HG02981 (cell line): ENCODE measurements around the gene AKR1E2.
"Not testable (repeated sequence)": the region's sequence is repeated elsewhere in the genome, so short reads cannot be mapped to it uniquely, and the experiment has no call there.

Experiments used
- ATAC-seq: cut with Tn5 transposase; IDR thresholded peaks from one replicate; pipeline ENCODE4 v1.9.1; 2021; ENCODE audit warnings: mild to moderate bottlenecking, moderate library complexity; ENCODE audit not compliant: unreplicated experiment

AKR1E2 gene

DNA sequence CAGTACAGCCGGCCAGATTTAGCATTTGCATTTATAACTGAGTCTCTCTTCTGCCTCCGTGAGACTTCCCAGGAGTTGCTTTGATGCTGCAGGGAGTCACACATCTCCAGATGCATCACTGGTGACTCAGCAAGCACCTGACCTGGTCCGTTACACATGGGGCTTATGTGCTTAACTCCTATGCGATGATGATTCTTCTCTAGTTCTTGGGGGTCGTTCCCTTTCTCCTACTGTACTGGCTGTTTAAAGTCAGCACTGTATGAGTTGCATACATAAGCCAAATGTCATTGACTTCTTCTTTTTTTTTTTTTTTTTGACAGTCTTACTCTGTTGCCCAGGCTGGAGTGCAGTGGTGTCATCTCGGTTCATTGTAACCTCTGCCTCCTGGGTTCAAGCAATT lies 13.0 kb upstream of the AKR1E2 start:
- ATAC-seq: no peak

DNA sequence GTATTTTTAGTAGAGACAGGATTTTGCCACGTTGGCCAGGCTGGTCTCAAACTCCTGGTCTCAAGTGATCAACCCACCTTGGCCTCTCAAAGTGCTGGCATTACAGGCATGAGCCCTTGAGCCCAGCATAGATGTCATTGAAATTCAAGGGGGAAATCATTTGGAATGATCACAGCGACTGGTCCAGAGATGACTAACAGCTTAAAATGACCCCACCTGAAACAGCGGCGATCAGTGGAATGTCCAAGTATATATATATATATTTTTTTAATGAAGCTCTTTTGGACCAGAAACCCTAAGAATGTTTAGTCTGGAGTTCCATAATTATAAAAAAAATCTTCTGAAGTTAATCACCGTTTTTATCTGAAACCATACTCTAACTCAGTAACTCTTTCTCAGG lies 12.5 kb upstream of the AKR1E2 start:
- ATAC-seq: no peak

DNA sequence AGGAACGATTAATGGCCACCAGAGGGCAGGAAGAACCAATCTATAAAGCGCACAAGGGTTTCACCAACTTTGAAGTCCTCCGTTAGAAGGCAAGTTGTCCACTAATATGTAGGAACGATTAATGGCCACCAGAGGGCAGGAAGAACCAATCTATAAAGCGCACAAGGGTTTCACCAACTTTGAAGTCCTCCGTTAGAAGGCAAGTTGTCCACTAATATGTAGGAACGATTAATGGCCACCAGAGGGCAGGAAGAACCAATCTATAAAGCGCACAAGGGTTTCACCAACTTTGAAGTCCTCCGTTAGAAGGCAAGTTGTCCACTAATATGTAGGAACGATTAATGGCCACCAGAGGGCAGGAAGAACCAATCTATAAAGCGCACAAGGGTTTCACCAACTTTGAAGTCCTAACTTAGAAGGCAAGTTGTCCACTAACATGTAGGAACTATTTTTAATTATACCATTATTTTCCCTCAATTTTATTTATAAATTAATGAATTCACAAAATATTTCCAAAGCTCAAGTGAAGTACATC lies 10.3 kb upstream of the AKR1E2 start:
- not testable (repeated sequence) for ATAC-seq

DNA sequence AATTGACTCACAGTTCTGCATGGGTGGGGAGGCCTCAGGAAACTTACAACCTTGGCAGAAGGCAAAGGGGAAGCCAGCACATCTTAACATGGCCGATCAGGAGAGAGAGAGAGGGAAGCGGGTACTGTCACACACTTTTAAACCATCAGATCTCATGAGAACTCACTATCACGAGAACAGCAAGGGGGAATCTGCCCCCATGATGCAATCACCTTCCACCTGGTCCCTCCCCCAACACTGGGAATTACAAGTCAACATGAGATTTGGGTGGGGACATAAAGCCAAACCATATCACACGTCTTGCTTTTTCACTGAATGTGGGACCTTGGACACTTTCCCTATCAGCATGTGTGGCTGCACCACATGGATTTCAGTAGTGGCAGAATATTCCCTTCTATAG lies 9.0 kb upstream of the AKR1E2 start:
- ATAC-seq: no peak

DNA sequence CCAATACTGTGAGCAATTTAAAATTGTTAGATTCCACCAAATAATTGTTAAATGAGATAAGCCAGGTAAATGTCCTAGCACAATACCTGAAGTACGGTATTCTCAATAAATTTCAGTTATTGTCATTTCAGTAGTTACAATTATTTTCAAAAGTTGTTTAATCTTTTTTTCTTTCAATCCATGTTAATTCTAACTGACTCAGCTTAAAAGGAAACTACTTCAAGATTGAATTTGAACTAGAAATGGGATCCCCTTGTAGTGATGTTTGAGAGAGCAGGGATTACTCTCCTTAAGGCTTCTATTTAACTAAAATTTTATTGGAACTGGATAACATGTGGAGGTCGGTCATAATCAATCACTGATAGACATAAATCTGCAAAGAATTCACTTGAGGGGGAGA lies 6.9 kb upstream of the AKR1E2 start:
- ATAC-seq: no peak

DNA sequence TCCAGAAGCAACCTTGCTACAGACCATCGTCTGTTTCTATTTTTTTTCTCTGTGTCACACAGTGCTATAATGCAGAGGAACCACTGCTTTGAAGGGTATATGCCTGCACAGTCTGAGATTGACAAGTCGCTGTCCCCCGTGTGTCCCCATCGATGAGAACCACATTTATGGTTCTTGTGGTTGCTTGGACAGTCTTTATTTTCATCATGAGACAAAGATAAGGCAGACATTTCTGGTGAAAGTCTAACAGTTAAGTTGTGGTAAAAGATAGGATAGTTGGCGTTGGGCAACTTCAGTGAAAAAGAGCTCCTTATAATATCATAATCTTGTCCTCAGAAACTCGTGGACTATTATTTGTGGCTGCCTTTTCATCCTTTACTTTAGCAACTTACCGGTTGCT lies 6.3 kb upstream of the AKR1E2 start:
- no peak for ATAC-seq

GRCh38 chr10:4820804-4821401 lies 5.1 kb upstream of the AKR1E2 start:
- ATAC-seq: no peak

GRCh38 chr10:4822208-4822607 lies 3.8 kb upstream of the AKR1E2 start:
- no peak for ATAC-seq

- no peak for ATAC-seq
Measured at GRCh38 chr10:4824791-4825310, 1.2 kb upstream of the AKR1E2 start.

GRCh38 chr10:4825456-4825867 lies 545 bp upstream of the AKR1E2 start:
- ATAC-seq: no peak

- ATAC-seq: no peak
Measured at GRCh38 chr10:4826792-4827324, 851 bp downstream of the AKR1E2 start.

- no peak for ATAC-seq
Measured at GRCh38 chr10:4828005-4828404, 2.0 kb downstream of the AKR1E2 start.

- ATAC-seq: no peak
Measured at GRCh38 chr10:4830551-4830950, 4.5 kb downstream of the AKR1E2 start.

DNA sequence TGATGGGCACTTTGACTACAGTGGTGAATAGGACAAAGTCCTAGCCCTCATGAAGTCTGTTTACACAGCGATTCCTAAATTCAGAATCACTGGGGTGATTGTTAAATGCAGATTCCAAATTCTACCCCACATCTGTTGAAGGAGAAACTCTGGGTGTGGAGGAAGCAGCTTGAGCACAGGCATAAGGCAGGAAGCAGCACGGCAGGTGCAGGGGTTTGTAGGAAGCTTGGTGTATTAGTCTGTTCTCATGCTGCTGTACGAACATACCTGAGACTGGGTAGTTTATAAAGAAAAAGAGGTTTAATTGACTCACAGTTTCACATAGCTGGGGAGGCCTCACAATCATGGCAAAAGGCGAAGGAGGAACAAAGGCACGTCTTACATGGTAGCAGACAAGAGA lies 5.1 kb downstream of the AKR1E2 start:
- no peak for ATAC-seq

- ATAC-seq: no peak
Measured at GRCh38 chr10:4833286-4833685, 7.3 kb downstream of the AKR1E2 start.

DNA sequence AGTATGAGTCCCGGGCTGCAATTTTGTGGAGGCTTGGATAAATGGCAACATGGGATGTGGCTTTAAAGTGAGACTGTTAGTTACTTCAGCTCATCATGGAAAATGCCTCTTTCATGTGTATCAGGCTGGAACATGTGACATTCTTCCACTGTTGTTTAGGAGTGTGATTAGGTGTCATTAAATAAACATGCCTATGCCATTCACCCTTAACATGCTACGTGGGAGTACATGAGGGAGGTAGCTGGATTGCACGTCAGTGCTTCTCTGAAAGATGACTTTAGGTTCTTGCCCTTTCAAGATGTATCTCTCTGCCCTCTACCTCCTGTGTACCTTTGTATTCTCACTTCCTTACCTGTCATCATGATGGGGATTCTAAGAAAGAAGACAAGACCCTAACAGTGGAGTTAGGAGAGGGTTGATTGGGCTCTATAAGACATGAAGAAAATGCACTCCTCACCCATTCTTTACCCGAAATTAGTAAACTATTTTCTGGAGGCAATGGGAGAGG lies 8.9 kb downstream of the AKR1E2 start:
- no peak for ATAC-seq

DNA sequence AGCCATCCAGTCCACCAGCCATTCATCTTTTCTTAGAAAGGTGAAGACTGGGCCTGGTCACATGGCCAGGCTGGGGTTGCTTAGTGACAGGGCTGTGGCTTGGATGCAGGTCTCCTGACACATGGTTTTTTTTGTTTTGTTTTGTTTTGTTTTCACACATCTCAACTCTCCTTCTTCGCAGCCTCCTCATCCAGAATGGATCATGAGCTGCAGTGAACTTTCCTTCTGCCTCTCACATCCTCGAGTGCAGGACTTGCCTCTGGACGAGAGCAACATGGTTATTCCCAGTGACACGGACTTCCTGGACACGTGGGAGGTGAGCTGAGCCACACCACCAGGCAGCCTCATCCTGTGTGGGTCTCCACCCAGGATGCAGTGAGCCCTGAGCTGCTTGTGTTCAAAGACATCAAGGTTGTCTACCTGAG lies 9.5 kb downstream of the AKR1E2 start:
- ATAC-seq: no peak

GRCh38 chr10:4836416-4836969 lies 10.5 kb downstream of the AKR1E2 start:
- ATAC-seq: no peak

DNA sequence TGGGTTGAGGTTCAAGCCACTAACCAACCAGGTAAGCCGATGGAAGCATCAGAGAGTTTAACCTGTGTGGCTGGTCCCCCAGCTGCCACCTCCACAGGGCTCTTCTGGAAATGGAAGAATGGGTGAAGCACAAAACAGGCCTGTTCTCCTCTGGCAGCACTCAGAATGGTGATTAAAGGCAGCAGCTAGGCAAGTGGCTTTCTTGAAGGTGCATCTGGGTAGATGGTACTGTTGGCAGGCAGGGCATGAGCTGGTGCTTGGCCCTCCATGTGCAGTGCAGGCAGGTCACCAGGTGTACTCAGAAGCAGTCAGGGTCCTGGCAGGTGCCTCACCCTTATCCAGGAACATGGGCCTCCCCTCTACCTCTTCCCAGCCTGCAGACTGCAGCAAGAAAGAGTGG lies 11.5 kb downstream of the AKR1E2 start:
- ATAC-seq: no peak

- no peak for ATAC-seq
Measured at GRCh38 chr10:4838743-4839142, 12.7 kb downstream of the AKR1E2 start.

GRCh38 chr10:4839353-4839752 lies 13.3 kb downstream of the AKR1E2 start:
- ATAC-seq: no peak

DNA sequence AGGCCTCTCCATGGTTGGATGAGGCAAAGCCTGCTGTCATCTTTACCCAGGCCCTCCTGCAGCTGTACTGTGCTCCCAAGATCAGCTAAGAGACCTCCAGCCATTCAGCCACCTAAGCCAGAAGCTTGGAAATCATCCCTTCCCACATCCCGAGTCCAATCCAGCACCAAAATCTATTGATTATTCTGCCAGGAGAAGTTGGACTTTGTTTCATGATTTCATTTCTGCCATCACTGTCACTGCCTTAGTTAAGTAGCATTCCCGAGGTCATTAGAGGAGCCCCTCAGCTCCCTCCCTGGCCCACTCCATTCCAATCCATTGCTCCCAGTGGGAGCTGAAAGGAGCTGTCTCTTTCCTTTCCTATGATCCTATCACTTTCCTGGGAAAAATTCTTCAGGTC lies 14.1 kb downstream of the AKR1E2 start:
- no peak for ATAC-seq
